HuH-7 (cell line): ENCODE data around the gene CHST4.
A peak's percentile ranks its signal among the peaks of the same experiment; 100 is the strongest.
"Not testable (repeated sequence)": the region's sequence is repeated elsewhere in the genome, so short reads cannot be mapped to it uniquely, and the experiment has no call there.

Source experiments
- DNase-seq: peaks from one replicate; pipeline ENCODE4 v3.0.0; 2011; ENCODE audit warnings: low spot score

The CHST4 gene

DNA sequence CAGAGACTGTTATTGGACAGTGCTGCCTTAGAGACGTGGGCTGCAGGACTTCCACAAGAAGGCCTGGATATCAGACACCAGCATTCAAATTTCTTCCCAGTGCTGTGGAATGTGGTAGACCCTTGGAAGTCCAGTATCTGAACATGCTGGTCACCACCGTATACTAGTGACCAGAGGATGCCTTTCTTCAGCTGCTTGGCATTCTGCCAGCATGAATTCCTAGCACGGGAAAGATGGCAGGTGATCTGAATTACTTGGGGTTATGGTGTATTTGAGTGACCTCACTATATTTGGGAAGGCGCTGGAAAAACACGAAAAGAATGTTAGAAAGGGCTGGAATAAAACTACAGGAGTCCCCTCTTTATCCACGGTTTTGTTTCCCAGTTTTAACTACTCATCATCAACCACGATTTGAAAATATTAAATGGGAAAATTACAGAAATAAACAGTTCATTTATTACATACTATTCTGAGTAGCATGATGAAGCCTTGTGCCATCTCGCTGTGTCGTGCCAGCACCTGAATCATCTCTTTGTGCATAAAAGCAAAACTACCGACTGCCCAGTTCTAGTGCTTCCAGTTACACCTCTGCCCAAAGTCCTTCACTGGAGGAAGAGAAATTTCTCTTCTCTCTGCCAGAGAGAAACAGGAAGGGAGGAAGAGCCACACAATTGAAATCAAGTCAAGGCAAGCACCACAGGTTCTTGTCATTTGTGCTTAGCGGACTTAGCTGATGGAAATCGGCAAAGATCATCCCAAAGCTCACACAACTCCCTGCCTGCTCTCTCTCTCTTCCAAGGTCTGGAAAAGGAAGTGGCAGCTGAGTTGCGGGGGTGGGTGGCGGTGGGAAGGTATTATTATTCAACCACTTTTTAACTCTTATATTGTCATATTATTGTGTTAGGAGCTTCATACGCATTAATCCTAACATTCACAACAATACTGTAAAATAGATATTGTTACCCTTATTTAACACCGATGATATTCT lies 1.4 kb upstream of the CHST4 start:
- no peak for DNase-seq

DNA sequence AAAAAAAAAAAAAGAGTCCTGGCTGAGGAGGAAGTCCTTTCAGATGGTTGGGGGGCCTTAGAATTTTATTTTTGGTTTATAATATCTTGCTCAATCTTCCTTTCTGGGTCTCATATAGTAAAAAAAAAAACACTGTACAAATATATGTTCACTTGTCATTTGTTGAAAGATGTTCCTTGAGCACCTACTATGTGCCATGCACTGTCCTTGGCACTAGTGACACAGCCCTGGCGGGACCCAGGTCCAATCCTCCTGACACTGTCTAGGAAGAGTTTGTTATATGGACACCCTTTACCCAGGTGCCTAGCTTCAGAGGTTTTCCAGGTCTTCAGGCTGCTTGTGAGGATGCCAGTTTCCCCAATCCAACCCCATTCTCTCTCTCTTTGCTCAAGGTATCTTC lies 2.0 kb downstream of the CHST4 start:
- DNase-seq, result no peak

DNA sequence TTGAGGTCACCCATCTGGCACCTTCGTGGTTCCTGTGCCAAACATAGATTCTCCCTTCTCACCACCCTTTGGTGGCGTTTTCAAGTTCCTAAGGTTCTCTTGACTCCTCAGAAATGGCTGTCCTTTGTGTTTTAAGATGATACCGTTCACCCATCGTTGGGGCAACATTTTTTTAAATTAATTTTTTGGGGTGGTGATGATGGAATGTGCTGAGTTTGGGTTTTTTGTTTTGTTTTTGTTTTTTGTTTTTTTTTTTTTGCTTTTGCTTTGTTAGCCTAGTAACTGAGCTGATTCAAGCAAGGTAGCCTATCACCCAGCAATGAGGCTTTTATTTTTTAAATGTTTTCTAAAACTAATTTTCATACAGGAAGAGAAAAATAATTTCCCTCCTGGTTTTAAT lies 2.6 kb downstream of the CHST4 start:
- DNase-seq, result no peak

DNA sequence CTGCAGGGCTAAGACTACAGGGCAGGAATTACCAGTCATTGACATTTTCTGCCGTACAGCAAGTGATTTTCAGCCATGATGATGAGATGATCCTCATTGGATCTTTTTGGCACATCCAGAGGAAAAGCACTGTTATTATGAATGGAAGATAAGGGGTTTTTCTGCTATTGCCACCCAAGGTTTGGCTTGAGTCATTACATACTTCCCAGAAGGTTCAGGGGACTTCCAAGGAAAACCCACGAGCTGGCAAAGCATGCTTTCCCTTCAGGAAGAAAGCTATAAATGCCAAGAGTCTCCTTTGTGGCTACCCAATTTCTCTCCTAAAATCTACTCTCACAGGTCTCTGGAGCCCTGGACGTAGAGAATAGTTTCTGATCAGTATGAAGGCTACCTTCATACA lies 6.1 kb downstream of the CHST4 start:
- DNase-seq, result no peak

DNA sequence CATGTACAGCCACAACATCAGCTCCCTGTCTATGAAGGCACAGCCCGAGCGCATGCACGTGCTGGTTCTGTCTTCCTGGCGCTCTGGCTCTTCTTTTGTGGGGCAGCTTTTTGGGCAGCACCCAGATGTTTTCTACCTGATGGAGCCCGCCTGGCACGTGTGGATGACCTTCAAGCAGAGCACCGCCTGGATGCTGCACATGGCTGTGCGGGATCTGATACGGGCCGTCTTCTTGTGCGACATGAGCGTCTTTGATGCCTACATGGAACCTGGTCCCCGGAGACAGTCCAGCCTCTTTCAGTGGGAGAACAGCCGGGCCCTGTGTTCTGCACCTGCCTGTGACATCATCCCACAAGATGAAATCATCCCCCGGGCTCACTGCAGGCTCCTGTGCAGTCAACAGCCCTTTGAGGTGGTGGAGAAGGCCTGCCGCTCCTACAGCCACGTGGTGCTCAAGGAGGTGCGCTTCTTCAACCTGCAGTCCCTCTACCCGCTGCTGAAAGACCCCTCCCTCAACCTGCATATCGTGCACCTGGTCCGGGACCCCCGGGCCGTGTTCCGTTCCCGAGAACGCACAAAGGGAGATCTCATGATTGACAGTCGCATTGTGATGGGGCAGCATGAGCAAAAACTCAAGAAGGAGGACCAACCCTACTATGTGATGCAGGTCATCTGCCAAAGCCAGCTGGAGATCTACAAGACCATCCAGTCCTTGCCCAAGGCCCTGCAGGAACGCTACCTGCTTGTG lies 10.7 kb downstream of the CHST4 start:
- no peak for DNase-seq

DNA sequence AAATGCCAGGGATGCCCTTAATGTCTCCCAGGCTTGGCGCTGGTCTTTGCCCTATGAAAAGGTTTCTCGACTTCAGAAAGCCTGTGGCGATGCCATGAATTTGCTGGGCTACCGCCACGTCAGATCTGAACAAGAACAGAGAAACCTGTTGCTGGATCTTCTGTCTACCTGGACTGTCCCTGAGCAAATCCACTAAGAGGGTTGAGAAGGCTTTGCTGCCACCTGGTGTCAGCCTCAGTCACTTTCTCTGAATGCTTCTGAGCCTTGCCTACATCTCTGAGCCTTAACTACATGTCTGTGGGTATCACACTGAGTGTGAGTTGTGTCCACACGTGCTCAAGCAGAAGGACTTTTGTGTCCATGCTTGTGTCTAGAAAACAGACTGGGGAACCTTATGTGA lies 11.4 kb downstream of the CHST4 start:
- DNase-seq, result peak; percentile 60

DNA sequence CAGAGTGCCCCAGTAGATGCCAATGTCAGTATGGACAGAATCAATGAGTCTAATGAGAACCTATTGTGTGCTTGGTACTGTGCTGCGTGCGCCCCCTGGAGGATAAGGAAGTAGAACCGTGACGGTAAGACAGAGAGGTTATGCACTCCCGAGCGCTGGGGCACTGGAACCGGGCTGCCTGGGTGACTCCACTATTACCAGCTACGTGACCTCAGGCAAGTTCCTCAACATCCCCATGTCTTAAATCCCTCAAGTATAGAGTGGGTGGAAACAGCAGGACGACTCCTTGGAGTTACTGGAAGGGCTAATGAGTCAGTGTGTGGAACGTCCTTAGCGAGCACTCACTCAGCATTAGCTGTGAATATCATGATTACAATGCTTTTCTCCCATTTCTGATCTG lies 16.2 kb downstream of the CHST4 start:
- peak; percentile 70 for DNase-seq

DNA sequence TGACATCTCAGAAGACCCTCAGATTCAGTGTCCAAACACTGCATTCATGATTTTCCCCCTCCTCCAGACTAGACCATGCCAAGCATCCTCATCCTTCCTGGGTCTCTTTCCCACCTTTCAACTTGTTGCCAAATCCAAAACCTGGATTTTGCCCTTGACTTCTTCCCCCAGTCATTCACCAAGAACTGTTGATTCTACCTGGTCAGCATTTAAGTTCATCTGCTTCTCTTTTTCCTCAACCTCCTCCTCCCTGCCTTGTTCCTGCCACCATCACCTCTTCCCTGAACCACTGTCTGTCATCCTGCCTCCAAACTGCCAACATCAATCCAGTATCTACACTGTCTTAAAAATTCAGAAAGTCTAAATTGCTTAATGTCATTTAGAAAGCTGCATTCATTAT lies 20.9 kb downstream of the CHST4 start:
- DNase-seq, result no peak

DNA sequence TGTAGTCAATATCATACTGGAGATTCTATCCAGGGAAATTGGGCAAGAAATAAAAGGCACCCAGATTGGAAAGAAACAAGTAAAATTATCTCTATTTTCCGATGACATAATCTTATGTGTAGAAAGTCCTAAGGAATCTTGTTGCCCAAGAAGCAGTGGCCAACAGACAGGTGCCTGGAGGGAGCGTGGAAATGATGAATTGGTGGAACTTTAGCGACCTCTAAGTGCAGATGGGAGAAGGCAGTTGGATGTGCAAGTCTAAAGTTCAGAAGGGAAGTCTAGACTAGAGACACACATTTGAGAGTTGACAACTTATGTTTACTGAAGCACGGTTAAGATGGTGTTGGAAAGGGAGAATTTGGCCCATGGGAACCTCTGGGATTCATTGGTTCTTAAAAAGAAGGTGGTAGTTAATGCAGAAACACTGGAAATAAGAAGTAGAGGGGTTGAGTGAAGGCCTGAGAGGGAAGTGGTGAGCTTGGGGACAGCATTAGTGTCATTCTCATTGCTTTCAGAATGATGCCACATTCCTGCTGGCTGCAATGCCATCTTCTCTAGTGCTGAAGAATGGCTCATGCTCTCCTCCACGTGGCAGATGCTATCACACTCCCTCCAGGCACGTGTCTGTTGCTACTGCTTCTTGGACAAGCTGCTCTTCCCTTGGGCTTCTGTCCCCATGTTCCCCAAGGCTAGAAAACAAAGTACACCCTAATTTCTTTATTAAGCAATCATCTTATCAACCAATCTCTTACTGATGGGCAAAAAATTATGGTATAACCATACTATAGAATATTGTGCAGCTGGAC lies 26.7 kb downstream of the CHST4 start:
- DNase-seq, result peak; percentile 40

DNA sequence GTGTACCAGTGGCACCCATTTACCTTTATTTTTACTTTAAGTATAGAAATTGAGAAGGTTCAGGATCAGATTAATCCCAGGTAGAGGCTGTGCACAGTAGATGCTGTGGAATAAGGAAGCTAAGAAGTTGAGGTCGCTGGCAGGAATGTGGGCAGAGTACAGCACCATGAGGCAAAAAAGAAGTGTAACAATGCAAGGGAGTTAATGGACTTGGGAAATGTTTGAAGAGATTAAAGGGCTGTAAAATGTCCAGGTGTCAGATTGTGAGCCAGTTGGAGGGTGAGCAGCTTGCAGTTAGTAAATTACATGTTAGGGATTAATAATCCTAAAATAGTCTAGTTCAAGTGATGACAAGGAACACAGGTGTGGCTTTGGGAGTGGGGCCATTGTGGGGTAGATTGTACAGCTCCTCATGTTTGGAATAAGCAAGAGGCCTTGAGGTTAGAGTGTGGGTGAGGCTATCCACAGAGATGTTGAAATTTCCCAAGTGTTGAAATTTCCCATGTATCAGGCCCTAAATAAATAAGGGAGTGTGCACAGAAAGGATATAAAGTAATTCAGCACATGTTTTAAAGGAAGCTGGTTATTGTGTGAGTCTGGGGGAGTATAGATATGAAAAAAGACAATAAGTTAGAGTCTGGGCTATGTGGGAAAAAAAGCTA lies 29.1 kb downstream of the CHST4 start:
- no peak for DNase-seq

DNA sequence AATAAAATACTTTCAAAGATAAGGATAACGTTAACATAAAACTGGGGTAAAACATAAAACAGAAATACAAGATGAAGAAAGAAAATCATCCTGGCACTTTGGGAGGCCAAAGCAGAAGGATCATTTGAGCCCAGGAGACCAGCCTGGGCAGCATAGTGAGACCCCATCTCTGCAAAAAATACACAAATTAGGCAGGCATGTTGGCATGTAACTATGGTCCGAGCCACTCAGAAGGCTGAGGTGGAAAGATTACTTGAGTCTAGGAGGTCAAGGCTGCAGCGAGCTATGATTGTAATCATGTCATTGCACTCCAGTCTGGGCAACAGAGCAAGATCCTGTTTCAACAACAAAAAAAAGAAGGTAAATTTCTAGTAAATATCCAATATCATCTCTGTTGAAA lies 31.1 kb downstream of the CHST4 start:
- DNase-seq, result no peak

DNA sequence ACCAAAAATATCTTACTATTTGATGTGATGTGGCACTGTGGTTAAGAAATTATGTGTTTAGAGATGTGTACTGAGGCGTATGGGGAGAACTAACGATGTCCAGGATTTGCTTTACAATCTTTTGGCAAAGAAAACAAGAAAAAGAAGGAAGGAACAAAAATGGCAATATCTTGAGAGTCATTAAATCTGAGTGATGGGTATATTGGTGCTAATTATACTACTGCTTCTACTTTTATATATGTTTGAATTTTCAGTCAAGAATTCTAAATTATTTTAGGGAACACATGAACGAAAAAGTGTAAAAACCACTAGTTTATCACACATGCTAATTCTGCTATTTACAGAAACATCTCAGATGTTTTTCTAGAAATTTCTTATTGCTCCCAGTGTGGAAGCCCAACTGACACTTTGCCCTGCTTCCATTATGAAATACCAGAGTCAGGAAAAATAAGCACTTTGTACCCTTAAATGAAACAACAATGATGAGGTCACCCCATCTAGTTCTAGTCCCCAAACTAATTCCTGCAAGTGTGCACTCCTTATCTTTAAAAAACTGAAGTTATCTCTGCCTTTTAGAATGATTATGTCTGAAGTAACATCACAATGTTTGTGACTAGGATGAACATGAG lies 31.8 kb downstream of the CHST4 start:
- no peak for DNase-seq

DNA sequence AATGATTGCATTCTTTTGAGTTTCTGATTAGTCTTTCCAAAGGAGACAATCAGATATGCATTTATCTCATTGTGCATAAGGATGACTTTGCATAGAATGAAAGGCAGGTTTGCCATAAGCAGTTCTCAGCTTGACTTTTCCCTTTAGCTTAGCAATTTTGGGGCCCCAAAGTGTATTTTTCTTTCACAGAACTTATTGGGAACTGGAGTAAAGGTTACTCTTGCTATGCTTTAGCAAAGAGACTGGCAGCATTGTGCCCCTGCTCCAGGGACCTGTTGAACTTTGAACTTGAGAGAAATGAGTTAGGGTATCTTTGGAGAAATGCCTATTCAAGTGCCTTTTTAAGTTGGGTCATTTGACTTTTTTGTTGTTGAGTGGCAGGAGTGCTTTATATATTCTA lies 33.6 kb downstream of the CHST4 start:
- DNase-seq, result no peak

DNA sequence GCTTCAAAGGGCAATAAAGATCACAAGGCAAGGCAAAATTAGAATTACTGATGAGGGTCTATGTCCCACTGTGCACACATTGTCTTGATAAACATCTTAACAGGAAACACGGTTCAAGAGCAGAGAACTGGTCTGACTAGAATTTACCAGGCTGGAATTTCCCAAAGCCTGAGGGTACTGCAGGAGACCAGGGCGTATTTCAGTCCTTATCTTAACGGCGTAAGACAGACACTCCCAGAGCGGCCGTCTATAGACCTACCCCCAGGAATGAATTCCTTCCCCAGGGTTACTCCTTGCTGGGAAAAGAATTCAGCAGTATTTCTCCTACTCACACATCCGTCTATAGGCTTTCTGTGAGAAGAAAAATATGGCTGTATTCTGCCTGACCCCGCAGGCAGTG lies 35.7 kb downstream of the CHST4 start:
- not testable (repeated sequence) for DNase-seq

DNA sequence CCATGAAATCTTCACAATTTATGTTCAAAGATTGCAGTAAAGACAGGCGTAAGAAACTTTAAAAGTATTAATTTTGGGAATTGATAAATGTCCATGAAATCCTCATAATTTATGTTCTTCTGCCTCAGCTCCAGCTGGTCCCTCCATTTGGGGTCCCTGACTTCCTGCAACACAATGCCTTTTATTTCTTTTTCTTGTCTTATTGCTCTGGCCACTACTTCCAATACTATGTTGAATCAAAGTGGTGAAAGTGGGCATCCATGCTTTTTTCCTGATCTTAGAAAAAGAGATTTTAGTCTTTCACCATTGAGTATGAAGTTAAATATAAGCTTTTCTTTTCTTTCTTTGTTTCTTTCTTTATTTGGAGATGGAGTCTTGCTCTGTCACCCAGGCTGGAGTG lies 36.3 kb downstream of the CHST4 start:
- no peak for DNase-seq

DNA sequence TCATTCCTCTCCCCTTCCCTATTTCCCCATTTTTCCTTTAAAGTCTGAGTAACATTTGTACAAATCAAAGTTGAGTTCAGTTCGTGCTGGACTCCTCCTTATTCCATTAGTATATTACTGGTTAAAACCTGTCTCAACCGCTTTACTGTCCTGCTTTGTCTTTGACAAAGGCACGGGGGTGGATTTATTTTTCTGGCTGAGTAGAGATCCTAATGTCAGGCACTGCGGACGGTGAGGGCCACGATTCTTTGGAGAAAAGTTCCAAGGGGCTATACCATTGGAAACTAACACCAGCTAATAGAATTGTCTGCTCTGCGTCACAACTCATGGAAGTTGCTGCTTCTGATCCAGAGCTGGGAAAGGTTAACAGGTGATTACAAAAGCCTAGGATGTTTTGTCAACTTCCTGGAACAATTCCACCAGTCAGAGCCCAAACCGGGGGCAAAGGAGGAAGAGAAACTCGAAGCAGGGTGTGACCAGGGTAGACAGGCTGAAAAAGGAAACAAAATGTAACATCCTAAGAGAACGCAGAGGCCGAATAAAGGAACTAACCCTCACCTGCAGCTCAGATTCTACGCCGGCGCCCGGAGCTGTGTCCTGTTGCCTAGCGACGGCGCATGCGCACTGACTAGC lies 38.2 kb downstream of the CHST4 start:
- no peak for DNase-seq

DNA sequence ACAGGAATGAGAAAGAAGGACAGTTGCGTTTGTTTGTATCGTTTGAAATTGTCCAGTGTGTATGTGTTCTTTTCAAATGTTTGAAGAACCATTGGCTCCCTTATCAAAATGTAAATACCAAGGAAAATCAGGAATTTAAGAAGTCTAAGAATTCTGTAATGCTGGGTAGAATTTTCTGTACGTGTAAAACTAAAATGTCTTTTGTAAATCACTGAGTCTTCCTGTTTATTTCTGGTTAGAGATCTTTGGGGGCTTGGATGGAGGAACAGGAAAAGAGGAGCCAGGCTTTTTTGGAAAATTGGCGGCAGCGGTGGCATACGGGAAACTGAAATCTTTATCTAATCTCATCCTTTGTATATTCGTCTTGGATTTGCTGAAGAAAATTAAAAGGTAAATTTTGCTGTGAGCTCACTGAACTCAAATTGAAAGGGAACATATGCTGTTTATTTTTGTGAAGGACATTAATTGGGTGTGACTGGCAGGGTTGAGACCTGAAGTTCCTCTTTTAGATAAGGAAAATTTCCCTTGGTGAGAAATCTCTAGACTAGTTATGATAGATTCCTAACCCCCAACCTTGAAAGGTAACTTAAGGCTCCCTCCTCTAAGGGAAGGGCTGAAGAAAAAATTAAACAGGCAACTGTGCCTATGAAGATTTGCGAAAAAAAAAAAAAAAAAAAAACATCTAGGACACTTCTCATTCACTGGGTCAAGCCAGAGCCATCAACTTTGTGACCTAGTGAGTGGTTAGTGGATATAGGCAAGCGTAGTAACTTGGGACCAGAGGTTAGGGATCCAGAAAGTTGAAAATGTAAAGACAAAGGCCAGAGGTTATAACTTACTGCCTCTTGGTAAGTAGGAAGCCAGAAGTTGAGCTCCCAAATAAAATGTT lies 39.8 kb downstream of the CHST4 start:
- DNase-seq, result no peak

DNA sequence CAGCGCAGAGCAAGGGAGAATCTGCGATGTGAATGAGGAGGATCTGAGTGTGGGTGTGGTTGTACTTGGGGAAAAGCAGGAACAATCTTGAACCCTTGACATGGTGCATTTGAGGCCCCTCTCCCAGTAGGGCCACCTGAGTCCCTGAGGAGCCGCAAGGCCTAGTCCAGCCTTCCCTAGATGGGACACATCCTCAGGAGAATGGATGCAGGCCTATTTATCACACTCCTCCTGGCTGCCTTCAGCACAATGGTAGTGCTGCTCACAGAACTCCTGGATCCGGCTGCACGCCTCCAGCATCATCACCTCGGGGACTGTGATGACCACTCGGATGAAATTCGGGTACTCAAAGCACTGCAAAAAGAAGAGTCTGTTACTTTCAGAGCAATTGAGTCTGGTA lies 41.7 kb downstream of the CHST4 start:
- no peak for DNase-seq

DNA sequence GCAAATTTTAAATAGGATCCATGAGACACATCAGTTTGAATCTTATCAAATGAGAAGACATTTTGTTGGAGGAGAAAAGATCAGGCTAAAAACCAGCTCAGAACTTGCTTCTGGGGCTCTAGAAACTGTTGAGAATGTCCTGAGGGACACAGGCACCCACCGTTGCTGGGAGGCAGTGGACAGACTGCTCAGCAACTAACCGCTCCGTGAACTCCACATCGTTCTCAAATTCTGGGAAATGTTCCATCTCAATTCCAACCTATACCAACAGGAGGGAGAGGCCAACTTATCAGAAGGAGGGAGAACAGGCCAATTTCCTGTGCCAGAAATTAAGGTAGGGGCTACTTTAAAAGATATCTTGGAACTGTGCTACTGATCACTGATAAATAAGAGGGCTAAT lies 42.3 kb downstream of the CHST4 start:
- DNase-seq, result no peak

DNA sequence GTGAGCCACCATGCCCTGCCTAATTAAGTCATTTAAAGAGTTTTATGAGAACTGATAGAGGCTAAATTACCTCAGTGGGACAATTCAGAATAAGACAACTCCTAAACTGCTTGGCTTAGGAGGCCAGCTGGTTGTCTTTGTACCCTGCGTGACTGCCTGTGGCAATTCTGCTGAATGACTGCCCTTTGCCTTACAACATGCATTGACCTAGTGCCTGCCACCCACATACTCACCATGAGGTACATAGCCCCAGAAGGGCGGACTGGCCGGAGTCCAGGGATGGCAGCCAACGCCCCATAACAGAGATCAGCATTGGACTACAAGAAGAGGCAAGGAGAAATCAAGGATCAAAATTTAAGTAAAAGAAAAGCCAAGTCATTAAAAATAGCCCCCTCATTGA lies 43.4 kb downstream of the CHST4 start:
- no peak for DNase-seq
